Neuron (in vitro differentiated cells): ENCODE data around the gene CPM.

Source experiments
- H2AFZ ChIP-seq: one replicate; pipeline ENCODE4 v1.6.1; 2013; ENCODE audit warnings: low read depth, mild to moderate bottlenecking, inconsistent platforms, low read length, moderate library complexity
- H3K27me3 ChIP-seq: one replicate; pipeline ENCODE4 v1.6.1; 2013; ENCODE audit warnings: low read length; ENCODE audit not compliant: insufficient read depth
- H3K36me3 ChIP-seq: one replicate; pipeline ENCODE4 v1.6.1; 2013; ENCODE audit warnings: low read length; ENCODE audit not compliant: insufficient read depth
- H3K4me1 ChIP-seq: one replicate; pipeline ENCODE4 v1.6.1; 2013; ENCODE audit warnings: low read length; ENCODE audit not compliant: insufficient read depth
- H3K4me3 ChIP-seq: 2 replicates; pipeline ENCODE4 v1.5.1; 2013; ENCODE audit warnings: mild to moderate bottlenecking, low read length, moderate library complexity
- H3K9me3 ChIP-seq: one replicate; pipeline ENCODE4 v1.6.1; 2013; ENCODE audit warnings: low read length

CPM gene

DNA sequence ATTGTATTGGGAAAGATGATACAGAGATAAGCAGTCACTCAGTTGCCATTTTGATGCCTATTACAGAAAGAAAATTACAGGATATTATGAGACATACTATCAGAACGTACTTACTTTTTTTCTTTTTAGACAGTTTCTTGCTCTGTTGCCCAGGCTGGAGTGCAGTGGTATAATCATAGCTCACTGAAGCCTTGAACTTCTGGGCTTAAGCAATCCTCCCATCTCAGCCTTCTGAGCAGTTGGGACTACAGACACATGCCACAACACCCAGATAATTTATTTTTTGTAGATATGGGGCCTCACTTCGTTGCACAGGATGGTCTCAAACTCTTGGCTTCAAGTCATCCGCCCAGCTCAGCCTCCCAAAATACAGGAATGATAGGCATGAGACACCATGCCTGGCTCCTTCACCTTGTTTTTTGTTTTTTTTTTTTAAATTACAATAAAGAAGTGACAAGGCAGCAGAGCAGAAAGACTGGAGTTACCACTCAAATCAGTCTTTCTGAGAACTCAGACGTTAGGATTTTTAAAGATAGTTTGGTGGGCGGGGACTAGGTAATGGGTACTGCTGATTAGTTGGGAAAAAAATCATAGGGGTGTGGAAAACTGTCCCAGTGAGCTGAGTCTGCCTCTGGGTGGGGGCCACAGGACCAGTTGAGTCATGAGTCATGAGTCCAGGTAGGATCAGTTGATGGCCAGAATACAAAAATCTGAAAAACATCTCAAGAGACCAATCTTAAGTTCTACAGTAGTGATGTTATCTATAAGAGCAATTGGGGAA lies 11.5 kb upstream of the CPM start:
- Histone ChIP-seq H3K4me3 (no peak overlapping the region), H3K4me1 (no peaks in the 10 kb centered on the region), H3K36me3 (no peaks in the 10 kb centered on the region), H3K9me3 (no peaks in the 10 kb centered on the region), H2AFZ (no peak overlapping the region), H3K27me3 (peaks cover 3% of the 10 kb centered on the region)

DNA sequence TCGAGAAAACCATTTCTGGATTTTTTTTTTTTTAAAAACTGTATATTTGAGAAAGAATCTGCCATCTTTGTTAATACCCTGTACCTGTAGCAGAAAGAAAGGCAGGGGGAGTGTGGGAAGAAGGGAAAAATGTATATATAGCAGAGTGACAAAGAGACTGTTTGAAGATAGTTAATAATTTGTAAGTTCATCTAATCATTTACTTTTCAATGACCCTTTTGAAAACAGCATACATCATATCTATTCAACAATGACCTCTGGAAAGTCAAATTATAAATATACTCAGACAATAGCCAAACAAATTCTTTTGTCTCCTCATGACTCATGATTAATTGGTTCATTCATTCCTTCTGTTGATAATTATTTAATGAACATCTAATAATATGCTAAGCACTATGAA lies 10.9 kb upstream of the CPM start:
- Histone ChIP-seq H3K4me1 (no peaks in the 10 kb centered on the region), H3K27me3 (peaks cover 3% of the 10 kb centered on the region), H3K36me3 (no peaks in the 10 kb centered on the region), H2AFZ (no peak overlapping the region), H3K9me3 (no peaks in the 10 kb centered on the region), H3K4me3 (no peak overlapping the region)

DNA sequence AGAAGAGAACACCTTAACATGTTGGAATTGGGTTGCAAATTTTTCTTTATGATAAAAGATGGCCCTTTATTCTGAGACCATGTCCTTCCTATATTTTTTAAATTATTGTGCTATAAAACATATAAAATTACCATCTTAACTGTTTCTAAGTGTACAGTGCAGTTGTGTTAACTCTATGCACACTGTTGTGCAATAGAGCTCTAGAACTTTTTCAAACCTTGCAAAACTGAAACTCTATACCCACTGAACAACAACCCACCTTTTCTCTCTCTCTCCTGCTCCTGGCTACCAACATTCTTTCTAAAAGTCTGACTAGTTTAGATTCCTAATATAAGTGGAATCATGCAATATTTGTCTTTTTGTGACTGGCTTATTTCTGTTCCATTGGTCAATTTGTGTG lies 7.8 kb upstream of the CPM start:
- Histone ChIP-seq H3K36me3 (no peaks in the 10 kb centered on the region), H3K4me1 (no peaks in the 10 kb centered on the region), H3K9me3 (no peaks in the 10 kb centered on the region), H3K4me3 (no peak overlapping the region), H2AFZ (no peak overlapping the region), H3K27me3 (no peaks in the 10 kb centered on the region)

DNA sequence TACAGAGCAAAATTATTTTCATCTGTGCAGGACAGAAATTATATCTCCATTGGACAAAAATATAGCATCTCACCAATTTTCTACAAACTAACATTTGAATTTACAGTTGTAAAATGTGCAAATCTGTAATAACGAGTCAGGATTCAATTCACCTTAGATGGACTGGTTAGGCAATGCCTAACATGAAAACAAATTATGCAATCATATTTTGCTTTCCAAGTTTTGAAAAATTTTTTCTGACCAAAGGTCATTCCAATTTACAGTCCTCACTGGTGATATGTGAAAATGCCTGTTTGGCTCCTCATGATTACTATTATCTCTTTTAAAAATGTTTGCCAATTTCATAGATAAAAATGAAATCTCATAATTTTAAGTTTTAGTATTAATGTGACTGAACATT lies 6.5 kb upstream of the CPM start:
- H3K4me1 ChIP-seq: no peaks in the 10 kb centered on the region
- no peaks in the 10 kb centered on the region for H3K36me3 ChIP-seq
- no peak overlapping the region for H3K4me3 ChIP-seq

DNA sequence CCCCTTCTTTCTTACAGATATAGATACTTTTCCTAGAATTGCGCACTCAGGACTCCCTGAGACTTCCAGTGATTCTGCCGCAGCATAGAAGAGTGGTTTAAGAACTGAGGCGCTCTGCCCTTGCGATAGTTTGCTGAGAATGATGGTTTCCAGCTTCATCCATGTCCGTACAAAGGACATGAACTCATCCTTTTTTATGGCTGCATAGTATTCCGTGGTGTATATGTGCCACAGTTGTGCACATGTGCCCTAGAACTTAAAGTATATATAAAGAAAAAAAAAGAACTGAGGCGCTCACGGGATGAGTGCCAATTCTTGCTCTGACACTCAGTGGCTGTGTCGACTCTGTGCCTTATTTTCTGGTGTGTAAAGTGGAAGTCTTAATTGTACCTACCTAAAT lies 1.4 kb upstream of the CPM start:
- H3K27me3 ChIP-seq: peaks cover 28% of the 10 kb centered on the region
- peaks cover 2% of the 10 kb centered on the region for H3K9me3 ChIP-seq
- H3K4me3 ChIP-seq: no peak overlapping the region
- no peak overlapping the region for H2AFZ ChIP-seq
- no peaks in the 10 kb centered on the region for H3K4me1 ChIP-seq
- H3K36me3 ChIP-seq: no peaks in the 10 kb centered on the region

More for the DNA sequence above, 6.5 kb upstream of the CPM start:
- Histone ChIP-seq H3K27me3 (peaks cover under 1% of the 10 kb centered on the region), H3K9me3 (no peaks in the 10 kb centered on the region), H2AFZ (no peak overlapping the region)

DNA sequence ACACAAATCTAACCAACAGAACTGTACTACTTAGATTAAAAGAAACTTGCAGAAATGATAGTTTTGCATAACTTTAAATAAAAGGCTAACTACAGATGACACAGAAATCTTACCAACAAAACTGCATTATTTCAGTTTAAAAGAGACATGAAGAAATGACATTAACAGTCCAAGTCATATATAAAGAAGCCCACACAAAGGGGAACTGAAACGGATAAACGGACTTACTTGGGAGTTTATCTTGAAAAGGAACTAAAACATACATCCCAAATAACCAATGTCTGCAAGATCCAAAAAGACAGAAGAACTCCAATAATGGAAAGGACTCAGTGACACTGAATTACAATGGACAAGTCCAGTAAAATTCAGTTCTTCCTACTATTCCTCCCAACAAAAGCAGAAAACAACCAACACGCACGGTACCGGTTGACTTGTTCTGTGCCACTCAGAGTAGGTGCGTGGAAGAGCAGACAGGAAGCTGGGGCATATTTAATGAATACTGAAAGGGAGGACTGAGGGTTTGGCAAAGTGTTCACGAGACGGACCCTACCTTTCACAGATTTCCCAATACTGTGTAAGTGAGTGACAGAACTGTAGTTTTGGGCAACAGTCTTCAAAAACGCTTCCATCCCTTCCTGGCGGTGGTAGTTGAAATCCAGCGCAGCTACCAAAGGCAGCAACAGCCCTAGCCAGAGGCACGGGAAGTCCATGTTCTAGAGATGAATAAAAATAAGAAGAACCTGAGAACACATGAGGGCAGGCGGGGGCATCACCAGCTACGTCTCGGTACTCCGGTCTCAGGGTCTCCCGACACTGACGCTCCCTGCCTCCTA lies 627 bp downstream of the CPM start:
- H3K36me3 ChIP-seq: no peaks in the 10 kb centered on the region
- peaks cover 2% of the 10 kb centered on the region for H3K9me3 ChIP-seq
- peaks cover 28% of the 10 kb centered on the region for H3K27me3 ChIP-seq
- peak overlapping the region; percentile 6 for H3K4me3 ChIP-seq
- H2AFZ ChIP-seq: no peak overlapping the region
- H3K4me1 ChIP-seq: no peaks in the 10 kb centered on the region

DNA sequence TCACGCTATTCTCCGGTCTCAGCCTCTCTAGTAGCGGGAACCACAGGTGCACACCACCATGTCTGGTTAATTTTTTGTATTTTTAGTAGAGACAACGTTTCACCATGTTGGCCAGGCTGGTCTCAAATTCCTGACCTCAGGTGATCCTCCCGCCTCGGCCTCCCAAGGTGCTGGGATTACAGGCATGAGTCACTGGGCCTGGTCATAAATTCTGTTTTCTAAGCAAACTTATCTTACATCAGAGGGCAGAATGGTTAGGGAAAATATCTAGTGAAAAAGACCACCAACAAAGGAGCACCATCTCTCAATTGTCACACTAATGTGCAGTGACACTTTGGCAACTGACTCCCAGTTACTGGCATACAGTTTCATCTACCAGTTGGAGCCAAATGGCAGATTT lies 2.8 kb downstream of the CPM start:
- Histone ChIP-seq H3K27me3 (peaks cover 28% of the 10 kb centered on the region), H2AFZ (no peak overlapping the region), H3K4me1 (no peaks in the 10 kb centered on the region), H3K4me3 (no peak overlapping the region), H3K9me3 (peaks cover 2% of the 10 kb centered on the region), H3K36me3 (no peaks in the 10 kb centered on the region)

DNA sequence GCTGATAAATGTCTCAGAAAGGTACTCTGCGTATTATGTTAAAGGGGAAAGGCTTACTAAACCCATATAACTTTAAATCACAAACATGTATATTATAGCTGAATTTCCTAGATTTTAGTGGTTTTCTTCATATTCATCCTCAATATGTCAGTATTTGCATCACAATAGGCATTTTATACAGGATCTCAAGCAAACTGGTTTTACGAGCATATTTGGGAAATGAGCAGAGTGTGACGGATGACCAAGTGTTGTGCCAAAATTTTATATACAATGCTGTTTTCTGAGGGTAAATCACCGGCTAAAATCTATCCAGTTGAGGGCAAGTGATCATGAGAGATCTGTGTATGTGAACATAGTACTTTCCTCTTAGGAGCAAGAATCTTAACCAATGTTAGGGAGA lies 8.4 kb downstream of the CPM start:
- no peaks in the 10 kb centered on the region for H3K9me3 ChIP-seq
- H3K4me1 ChIP-seq: no peaks in the 10 kb centered on the region
- H3K36me3 ChIP-seq: no peaks in the 10 kb centered on the region
- H3K4me3 ChIP-seq: no peak overlapping the region
- no peaks in the 10 kb centered on the region for H3K27me3 ChIP-seq
- no peak overlapping the region for H2AFZ ChIP-seq

DNA sequence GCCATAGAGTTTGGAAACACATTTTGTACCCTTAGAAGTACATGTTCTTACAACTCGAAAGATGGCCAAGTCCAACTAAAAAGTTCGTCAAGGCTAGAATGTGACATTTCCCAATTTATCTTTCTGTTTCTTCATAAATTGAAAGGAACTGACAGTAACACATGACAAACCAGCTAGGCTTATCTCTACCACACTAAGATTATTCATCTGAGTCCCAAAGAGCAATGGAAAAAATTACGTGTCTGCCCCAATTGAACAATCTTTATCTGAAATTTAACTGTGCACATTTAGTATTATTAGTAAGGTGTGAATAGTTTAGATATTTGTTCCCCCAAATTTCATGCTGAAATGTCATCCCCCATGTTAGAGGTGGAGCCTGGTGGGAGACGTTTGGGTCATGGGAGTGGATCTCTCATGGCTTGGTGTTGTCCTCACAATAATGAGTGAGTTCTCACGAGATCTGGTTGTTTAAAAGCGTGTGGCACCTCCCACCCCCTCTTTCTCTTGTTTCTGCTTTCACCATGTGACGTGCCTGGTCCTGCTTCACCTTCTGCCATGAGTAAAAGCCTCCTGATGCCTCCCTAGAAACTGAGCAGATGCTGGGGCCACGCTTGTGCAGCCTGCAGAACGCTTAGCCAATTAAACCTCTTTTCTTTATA lies 13.3 kb downstream of the CPM start:
- no peaks in the 10 kb centered on the region for H3K36me3 ChIP-seq
- H3K4me1 ChIP-seq: no peaks in the 10 kb centered on the region
- no peak overlapping the region for H2AFZ ChIP-seq
- no peaks in the 10 kb centered on the region for H3K9me3 ChIP-seq
- no peak overlapping the region for H3K4me3 ChIP-seq
- no peaks in the 10 kb centered on the region for H3K27me3 ChIP-seq

DNA sequence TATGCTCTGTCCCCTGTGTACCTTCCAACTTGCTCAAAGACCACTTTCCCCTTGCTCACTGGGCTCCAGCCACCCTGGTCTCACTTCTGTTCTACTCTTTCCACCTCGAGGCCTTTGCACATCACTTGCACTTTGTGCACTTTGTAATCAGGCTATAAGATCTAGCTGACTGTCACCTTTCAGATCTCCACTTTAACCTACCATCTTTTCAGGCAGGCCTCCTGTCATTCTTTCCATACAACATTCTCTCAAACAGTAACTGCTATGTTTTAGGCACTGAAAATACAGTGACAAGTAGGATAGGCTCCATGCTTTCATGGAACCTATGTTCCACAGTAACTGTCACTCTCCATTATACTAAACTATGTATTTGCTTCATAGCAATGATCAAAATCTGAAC lies 14.0 kb downstream of the CPM start:
- Histone ChIP-seq H3K4me3 (no peak overlapping the region), H2AFZ (no peak overlapping the region), H3K27me3 (no peaks in the 10 kb centered on the region), H3K9me3 (no peaks in the 10 kb centered on the region), H3K4me1 (no peaks in the 10 kb centered on the region), H3K36me3 (no peaks in the 10 kb centered on the region)

DNA sequence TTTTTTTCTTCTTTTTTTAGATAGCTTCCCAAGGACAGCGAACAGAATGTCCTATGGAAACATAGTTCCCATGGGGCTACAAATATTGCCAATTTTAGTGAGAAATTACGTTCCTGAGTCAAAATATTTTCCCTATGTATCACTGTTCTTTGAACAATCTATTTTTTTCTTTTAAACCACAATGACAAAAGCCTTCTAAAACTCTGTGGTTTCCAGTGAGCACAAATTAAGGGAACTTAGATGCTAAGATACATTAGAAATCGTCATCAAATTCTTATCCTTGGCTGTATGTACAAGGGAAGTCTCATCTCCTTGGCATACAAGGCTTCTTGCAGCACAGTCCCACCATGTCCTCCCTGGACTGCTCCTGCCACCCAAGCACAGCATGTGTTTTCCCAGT lies 17.9 kb downstream of the CPM start:
- no peaks in the 10 kb centered on the region for H3K4me1 ChIP-seq
- H2AFZ ChIP-seq: no peak overlapping the region
- no peaks in the 10 kb centered on the region for H3K27me3 ChIP-seq
- H3K9me3 ChIP-seq: no peaks in the 10 kb centered on the region
- no peak overlapping the region for H3K4me3 ChIP-seq
- H3K36me3 ChIP-seq: no peaks in the 10 kb centered on the region

DNA sequence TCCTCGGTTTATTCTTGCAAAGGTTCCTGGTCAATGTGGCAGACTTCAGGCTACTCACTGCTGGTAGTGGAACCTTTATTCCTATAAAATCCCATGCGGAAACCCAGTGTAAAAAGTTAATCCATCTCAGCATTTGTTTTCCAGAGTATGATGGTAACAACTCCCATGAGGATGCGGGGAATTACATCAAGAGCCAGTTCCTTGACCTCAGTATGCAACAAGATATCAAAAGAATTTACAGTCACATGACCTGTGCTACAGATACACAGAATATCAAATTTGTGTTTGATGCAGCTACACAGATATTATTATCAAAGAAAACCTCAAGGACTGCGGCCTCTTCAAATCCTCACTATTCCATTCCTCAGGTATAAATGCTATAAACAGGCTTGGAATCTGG lies 19.3 kb downstream of the CPM start:
- no peak overlapping the region for H3K4me3 ChIP-seq
- no peaks in the 10 kb centered on the region for H3K36me3 ChIP-seq
- no peaks in the 10 kb centered on the region for H3K9me3 ChIP-seq
- H3K27me3 ChIP-seq: no peaks in the 10 kb centered on the region
- no peak overlapping the region for H2AFZ ChIP-seq
- H3K4me1 ChIP-seq: no peaks in the 10 kb centered on the region

DNA sequence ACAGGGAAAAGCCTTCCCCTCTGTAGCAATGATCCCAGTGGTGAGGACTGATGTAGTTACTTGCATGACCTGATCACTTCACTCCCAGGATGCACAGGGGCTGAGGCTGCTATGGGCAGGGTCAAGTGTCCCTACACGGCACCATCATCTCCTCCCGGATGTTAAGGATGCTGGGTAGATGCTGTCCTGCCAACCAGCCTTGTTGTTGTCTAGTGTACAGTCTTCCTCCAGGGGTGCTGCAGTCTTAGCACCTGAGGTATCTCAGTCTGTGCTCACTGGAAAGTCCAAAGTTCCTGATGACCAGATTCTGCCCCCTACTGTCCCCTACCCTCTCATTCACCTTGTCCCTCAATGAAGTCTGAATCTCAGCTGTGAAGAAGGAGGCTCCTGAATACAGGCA lies 20.1 kb downstream of the CPM start:
- Histone ChIP-seq H3K4me3 (no peak overlapping the region), H3K27me3 (no peaks in the 10 kb centered on the region), H3K36me3 (no peaks in the 10 kb centered on the region), H2AFZ (no peak overlapping the region), H3K9me3 (no peaks in the 10 kb centered on the region), H3K4me1 (no peaks in the 10 kb centered on the region)
